ENCODE measurements around the gene TMEM240.
"Not testable (repeated sequence)": the region's sequence is repeated elsewhere in the genome, so short reads cannot be mapped to it uniquely, and the experiment has no call there.

TMEM240 gene

GRCh38 chr1:1537626-1538250 lies 2.7 kb downstream of the TMEM240 start:
- TF ChIP-seq CTCF (conservative IDR thresholded peaks at IDR 0.05) = no peak
- no peak overlapping the region for H3K27ac ChIP-seq

GRCh38 chr1:1536938-1537546 lies 3.4 kb downstream of the TMEM240 start:
- no peak overlapping the region for H3K27ac ChIP-seq

GRCh38 chr1:1536019-1536937 lies 4.1 kb downstream of the TMEM240 start:
- TF ChIP-seq CTCF (conservative IDR thresholded peaks at IDR 0.05) = no peak
- H3K27ac ChIP-seq = no peak overlapping the region

More at GRCh38 chr1:1536938-1537546, 3.4 kb downstream of the TMEM240 start:
- TF ChIP-seq CTCF (conservative IDR thresholded peaks at IDR 0.05) = no peak

- no peak for TF ChIP-seq CTCF (conservative IDR thresholded peaks at IDR 0.05)
- no peak overlapping the region for H3K27ac ChIP-seq
These were observed 5.0 kb downstream of the TMEM240 start for GRCh38 chr1:1535201-1536018.

GRCh38 chr1:1534401-1535154 lies 5.8 kb downstream of the TMEM240 start:
- H3K27ac ChIP-seq = no peak overlapping the region
- TF ChIP-seq CTCF (conservative IDR thresholded peaks at IDR 0.05) = no peak

GRCh38 chr1:1533894-1534291 lies 6.5 kb downstream of the TMEM240 start:
- not testable (repeated sequence) for H3K27ac ChIP-seq

GRCh38 chr1:1533176-1533893 lies 7.1 kb downstream of the TMEM240 start:
- not testable (repeated sequence) for H3K27ac ChIP-seq

Measured in VCaP (cell line).